ENCODE data around the gene SHROOM3.

DNA sequence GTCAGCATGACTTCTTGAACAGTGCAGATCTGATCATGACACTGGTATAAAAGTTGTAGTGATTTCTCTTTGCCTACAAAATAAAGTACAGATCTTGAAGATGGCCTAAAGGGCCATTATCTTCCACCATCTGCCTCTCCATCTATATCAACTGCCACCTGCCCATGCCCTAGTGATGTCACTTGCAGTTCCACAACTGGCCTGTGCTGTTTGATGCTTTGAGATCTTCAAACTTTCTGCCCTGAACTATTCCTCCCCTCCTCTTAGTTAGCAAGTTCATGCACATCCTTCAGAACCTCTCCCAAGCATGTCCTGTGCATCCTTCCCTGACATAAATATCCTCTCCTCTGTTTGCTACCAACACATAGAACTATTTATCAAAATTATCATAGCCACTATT lies 245.9 kb downstream of the SHROOM3 start:
- TF ChIP-seq CTCF (IDR thresholded peaks at IDR 0.05): no peak
- TF ChIP-seq POLR2A (IDR thresholded peaks at IDR 0.05): no peak
